HG02884 (cell line): ENCODE results near the gene PCED1B.
A peak's percentile ranks its signal among the peaks of the same experiment; 100 is the strongest.
"Not testable (repeated sequence)": the region's sequence is repeated elsewhere in the genome, so short reads cannot be mapped to it uniquely, and the experiment has no call there.

Source experiments
- ATAC-seq: cut with Tn5 transposase; IDR thresholded peaks from one replicate; pipeline ENCODE4 v1.9.1; 2021; ENCODE audit warnings: mild to moderate bottlenecking, moderate library complexity; ENCODE audit not compliant: unreplicated experiment

The PCED1B gene

DNA sequence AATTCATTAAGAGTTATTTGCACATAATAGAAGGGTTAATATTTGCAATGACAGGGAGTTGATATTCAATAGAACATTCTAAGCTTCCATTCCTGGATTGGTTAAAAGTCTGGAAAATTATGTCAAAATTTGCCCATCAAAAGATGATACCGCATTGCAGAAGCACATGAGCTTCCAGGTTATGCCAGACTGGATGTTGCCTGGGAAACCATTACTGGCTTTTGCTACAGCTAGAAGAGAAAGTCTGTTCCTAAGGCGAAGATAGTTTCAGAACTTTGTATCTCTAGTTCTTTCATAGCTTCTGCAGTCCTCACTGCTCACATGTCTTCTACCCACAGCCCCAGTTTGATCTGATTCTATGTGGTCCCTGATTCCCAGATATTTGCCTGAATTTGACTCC lies 122.8 kb downstream of the PCED1B start:
- no peak for ATAC-seq

DNA sequence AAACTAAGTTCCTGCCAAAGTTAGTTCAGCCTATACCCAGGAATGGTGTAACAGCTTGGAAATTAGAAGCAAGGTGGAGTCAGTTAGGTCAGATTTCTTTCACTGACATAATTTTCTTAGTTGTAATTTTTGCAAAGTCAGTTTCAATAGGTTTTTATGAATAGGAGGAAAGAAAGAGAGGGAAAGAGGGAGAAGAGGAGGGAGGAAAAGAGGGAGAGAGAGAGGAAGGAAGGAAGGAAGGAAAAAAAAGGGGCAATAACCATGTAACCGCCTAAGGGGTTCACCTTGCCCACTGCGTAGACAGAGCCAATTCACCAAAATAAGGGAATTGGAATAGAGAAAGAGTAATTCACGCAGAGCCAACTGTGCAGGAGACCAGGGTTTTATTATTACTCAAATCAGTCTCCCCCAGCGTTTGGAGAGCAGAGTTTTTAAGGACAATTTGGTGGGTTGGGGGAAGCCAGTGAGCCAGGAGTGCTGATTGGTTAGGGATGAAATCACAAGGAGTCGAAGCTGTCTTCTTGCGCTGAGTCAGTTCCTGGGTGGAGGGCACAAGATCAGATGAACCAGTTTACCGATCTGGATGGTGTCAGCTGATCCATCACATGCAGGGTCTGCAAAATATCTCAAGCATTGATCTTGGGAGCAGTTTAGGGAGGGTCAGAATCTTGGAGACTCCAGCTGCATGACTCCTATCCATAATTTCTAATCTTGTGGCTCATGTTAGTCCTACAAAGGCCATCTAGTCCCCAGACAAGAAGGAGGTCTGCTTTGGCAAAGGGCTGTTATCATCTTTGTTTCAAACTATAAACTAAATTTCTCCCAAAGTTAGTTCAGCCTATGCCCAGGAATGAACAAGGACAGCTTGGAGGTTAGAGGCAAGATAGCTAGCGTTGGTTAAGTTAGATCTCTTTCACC lies 126.4 kb downstream of the PCED1B start:
- ATAC-seq: no peak

DNA sequence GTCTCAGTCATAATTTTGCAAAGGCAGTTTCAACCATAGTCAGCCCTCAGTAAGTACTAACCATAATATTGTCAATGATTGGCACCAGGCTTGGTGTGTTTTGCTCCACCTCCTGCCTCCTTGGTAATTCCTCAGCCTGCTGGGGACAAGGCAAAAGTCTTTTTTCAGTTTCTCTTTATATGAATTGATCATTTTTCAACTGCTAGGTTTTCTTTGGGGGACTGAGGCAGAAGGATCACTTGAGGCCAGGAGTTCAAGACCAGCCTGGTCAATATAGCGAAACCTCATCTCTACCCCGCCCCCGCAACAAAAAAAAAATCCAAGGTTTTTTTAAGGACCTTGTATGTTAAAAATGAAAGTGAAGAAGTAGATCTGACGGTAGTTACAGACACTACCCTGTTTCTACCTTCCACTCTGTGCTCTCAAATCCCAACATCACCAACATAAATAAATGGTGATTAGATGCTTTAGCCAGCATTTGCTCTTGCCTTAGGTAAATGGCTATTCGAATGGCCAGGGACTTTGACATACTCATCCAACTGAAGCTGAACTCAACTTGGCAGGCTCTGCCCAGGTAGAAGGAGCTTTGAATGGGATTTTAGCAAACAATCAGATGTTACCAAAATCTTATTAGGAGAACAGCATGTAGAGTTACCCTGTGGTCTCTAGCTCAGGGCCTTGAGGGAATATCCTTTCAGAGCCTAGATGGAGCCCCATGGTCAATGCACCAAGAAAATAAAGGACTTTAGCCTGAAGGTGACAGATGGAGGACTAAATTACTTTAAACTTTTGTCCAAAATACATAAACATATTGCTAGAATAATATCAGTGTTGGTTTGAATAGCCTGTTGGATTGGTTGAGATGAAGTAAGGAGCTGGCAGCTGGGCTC lies 127.3 kb downstream of the PCED1B start:
- no peak for ATAC-seq

DNA sequence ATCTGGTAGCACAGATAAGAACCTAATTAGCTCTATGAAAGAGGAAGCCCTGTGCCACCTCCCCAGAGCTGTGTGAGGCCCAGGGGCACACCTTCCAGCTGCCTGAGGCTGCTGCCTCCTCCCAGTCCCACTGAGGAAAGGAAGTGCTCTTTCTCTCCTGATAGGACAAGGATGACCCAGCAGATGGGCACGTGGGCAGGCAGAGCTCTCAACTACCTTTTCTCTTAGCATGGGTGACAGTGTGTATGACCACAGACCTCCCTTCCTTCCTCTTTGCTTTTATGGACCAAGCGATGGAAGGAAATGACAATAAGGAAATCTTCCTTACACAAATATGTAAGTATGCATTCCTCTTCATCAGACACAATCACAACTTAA lies 127.9 kb downstream of the PCED1B start:
- peak; percentile 45 for ATAC-seq

DNA sequence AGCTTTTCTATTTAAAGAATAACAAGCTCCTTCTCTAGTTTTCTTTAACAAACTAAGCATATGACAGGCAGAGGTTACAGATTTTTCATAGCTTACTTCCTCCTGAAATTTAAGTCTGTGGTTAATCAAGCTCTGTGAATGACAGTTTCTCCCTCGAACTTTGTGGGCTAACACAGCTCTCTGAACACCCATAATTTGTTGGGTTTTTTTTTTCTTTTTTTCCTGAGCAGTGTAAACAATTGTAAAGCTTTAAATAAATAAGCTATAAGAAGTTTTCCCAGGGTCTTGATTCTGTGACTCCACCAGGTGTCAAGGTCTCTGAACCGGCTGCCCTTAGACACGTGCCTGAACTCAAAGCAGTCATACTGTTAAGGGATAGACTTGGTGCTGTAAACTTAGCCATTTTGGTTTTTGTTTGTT lies 128.4 kb downstream of the PCED1B start:
- peak; percentile 75 for ATAC-seq

DNA sequence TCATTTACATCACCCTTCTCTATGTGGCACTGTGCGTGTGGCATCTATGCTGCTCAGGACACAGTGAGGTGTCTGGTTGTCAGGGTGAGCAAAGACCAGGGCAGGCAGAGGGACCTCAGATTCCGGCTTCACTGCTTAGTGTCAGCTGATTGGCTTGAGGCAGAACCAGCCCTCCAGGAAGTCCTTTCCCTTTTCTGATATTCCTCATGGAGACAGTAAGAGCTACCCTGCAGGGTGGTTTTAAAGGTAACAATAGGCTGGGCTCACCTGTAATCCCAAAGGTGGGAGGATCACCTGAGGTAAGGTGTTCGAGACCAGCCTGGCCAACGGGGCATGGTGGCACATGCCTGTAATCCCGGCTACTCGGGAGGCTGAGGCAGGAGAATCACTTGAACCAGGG lies 129.6 kb downstream of the PCED1B start:
- ATAC-seq: no peak

DNA sequence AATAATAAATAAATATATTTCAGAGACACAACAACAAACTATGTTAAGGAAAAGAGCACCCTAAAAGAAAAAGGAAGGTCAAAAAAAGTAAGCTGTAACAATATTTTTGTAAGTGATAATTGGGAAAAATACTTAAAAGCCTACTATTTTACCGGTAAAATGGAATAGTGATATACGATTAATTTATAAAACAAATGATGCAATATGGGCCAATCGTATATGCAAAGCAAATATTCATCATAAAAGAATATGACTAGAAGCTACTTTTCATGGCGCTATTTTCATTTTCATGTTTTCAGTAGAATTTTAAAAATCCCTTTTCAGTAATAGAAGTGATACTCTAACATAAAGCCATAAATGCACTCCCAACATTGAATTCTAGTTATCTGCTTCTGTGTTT lies 131.4 kb downstream of the PCED1B start:
- no peak for ATAC-seq

DNA sequence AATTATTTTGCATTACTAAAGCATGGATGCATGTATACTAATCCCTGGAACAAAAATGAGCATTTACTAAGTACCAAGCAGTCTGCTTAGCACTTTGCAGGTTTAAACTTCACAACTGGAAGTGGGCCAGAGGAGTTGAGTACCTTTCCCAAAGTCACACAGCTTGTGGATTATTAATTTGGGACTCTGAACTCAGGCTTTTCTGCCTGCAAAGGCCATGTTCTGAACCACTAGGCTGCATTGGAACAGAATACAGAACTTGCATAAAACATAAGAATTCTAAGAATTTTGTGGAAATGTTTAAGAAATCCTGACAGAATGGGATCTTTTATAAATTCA lies 133.2 kb downstream of the PCED1B start:
- ATAC-seq: no peak

DNA sequence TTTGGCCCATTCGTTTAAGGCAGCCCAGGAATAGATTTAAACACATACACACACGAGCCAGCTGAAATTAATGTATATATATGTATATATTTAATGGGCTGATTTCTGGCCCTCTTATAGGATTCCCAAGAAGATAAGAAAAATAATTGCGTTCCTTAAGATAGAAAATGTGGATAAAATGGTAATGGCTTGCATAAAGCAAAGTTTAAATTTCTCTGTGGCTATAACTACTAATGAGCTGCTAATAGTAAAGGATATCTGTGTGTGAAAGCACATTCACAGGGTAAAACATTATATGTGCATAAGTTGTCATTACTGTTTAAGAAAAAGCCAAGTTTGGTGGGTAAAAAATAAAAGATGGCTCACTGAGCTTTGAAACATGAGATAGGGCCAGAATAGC lies 134.0 kb downstream of the PCED1B start:
- no peak for ATAC-seq

DNA sequence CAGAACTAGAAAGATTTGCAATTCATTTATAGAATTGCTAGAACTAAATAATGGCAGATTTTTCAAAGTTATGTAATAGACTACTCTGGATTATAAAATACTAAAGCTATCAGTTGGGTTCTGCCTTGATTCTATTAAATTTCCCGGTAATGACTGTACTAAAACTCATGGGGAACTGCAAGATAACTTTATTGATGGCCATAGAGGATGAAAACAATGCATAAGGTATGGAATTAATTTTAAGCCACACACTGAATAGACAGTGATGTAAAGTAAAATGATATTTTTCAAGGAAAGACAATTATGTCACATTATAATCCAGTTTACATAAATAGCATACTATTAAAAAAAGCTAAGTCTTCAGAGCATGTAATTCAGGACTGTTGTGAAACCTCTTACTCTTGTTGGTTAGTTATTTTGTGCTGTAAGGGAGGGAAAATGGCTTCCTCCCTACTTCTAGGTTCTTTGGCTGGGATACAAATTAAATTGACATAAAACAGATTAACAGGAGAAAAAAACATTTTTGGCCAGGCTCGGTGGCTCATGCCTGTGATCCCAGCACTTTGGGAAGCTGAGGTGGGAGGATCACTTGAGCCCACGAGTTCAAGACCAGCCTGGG lies 134.7 kb downstream of the PCED1B start:
- no peak for ATAC-seq

DNA sequence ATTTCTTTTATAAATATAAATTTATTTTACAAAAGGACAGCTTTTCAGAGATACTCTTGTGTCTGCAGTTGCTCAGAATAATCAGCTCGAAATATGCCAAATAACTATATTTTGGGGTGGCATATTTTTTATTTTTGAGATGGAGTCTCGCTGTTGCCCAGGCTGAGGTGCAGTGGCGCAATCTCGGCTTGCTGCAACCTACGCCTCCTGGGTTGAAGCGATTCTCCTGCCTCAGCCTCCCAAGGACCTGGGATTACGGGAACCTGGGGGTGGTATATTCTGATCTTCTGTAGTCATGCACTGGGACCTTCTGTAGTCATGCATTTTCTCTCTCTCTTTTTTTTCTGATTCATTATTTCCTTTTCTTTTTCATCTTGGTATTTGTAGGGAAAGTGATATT lies 135.3 kb downstream of the PCED1B start:
- ATAC-seq: no peak

DNA sequence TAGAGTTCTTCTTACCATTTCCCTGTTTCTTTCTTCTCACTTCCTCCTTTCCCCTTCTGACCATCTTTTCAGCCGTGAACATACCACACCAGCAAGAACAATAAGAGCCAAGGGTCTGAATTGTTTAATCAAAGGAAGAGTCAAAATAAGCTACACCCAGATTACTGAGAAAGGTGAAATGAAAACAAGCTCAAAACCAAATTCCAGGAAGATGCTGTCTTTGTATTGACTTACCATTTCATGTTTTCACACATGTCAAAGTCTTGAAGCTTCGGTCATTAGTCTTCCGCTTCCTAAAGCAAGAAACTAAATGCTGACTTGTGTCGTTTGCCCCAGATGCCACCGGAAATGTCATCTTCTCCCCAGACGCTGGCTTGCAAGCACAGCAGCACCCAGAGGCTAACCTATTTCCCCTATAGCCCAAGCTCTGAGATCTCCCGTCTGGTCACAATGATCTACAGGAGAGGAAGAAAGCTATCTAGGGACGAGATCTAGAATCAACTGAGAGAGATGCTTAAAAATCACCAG lies 136.8 kb downstream of the PCED1B start:
- peak; percentile 60 for ATAC-seq

DNA sequence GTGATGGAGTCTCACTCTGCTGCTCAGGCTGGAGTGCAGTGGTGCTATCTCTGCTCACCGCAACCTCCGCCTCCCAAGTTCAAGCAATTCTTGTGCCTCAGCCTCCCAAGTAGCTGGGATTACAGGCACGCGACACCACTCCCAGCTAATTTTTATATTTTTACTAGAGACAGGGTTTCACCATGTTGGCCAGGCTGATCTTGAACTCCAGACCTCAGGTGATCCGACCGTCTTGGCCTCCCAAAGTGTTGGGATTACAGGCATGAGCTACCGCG lies 138.1 kb downstream of the PCED1B start:
- ATAC-seq: not testable (repeated sequence)

DNA sequence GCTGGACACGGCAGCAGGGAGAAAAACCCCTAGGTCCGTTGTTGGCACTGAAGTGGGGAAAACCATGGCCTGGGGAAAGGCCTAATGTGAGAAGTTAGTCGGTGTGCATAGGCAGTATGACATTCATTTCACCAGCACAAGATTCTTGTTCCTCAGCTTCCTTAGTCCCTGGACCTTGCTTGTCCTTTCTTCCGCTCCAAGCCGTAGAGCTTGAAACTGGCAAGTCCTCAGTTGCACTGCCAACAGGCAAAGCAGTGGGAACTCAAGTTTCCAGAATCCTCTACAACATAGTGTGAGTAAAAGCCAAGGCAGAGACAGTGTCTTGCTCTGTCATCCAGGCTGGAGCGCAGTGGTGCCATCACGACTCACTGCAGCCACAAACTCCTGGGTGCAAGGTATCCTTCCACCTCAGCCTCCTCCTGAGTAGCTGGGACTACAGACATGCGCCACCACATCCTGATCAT lies 138.8 kb downstream of the PCED1B start:
- no peak for ATAC-seq

DNA sequence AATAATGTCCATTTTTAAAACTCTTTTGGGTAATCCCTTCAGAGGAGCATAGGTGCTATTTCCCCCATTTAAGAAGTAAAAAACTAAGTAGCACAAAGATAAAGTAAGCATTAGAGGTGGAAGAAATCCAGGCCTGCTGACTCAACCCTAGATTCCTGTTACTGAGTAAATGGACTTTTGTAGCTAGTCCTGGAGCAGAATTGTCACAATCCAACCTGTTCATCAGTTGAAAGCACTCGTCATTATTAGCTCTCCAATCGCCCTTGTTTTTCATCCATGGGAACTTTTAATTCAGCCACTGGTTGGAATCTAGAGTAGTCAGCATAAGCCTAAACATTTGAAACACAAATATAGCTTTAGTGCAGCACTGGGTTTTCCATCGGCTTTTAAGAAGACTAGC lies 139.8 kb downstream of the PCED1B start:
- ATAC-seq: no peak

DNA sequence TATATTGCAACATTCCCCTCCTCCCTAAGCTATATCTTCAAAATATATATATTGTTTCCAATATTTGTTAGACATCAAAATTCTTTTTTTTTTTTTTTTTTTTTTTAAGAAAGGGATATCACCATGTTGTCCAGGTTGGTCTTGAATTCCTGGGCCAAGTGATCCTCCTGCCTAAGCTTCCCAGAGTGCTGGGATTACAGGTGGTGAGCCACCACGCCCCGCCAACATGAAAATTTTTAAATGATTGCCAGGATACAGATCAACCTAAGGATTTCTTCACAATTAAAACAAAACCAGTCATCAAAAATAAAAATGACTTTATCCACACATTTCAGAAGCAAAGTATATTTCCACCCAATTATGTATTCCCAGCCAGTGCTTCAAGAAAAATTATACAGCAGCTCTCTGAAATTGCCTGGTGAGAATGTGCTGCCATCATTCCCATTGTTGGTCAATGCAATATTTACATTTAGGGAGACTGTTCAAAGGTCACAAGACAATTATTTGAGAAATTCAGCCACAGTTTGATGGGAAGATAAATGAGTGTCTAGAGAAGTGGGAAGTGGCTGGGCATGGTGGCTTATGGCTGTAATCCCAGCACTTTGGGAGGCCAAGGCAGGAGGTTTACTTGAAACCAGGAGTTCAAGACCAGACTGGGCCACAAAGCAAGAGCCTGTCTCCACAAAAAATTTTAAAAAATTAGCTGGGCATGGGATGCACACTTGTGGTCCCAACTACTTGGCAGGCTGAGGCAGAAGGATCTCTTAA lies 142.0 kb downstream of the PCED1B start:
- ATAC-seq: no peak

DNA sequence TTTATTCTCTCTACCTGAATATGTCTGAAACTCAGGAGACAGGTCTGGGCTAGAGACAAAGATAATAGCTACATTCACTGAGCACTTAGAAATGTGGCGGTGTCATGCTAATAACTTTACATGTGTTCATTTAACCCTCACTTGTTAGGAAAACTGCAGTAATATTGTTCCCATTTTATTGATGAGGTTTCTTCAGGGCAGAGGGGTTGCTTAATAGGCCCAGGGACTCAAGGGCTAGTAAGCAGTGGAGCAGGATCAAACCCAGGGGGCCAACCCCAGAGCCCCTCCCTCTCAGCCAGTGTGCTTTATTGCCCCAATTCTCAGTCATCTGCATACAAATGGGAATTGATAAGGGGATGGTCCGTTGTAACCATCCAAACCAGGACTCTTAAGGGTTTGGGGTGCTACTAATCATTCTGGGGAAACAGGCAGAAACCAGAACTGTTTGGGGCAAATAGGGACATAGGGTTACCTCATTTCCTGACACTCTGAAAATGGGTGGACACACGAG lies 143.2 kb downstream of the PCED1B start:
- no peak for ATAC-seq

DNA sequence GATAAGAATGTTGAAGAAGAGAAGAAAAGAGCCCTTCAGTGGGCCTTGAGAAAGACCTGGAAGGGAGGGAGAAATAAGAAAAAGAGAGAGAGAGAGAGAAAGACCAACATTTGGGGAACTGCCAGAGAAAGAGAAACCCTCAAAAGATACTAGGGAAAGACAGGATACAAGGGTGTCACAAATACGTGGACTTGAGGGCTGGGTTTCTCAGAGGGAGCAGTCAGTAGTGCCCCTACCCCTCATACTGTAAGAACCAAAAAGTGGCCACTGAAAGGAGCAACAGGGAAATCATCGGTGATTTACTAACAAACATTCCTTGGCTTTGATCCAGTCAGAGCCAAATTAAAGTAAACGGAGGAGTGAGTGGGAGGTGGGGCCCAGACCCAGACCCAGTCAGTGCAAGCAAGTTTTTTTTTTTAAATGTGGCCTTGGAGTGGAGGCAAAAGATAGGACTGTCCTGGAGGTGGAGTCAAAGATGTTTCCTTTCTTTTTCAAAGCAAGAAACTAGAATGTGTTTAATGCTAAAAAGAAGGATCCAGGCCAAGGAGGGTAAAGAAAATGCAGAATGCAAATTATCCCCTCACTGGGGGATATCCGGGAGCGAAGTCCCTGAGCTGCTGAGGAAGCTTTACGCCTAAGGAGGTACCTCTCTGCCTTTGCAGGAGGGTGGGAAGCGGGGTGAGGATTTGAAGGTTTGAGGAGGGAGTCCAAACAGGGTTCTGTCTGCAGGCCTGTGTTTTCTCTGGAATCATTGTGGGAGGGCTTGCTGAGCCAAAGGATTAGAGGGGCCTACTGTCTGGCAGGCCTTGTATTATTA lies 143.8 kb downstream of the PCED1B start:
- ATAC-seq: no peak

DNA sequence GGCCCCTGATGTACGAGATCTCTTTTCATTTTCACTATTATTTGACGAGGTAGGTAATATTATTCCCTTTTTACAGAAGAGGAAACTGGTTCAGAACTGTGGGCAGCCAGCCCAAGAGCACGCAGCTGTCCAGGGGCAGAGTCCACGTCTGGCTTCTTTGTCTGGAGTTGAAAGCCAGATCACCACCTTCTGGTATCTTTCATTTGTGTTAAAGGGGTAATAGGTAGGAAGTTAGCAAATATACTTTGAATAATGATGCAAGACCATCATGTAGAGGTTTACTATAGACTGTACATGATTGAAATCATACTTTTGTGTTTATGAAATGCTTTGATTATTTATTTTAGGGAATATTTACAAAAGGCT lies 144.4 kb downstream of the PCED1B start:
- ATAC-seq: no peak
